K562 (cell line): ENCODE data around the gene SPATC1L. TPM values are rescaled to one million over a fixed set of nuclear protein-coding genes. Genes with fewer than 3 reads are reported as not detected.
A peak's percentile ranks its signal among the peaks of the same experiment; 100 is the strongest.

Source experiments
- ATAC-seq: fragments of 200-7000 bp; cut with Tn5 transposase; 3 replicates; pipeline ENCODE4 v1.9.1; 2020; ENCODE audit warnings: moderate library complexity
- BruUV-seq: library from RNA; stranded (reverse); fragments of 400-500 nt; replicated peaks from 2 replicates; lab custom pipeline; 2021; lab: Mats Ljungman, UMichigan
- CTCF ChIA-PET: fragments of 300-600 bp; formaldehyde crosslinking; extraction: SDS; loops from one replicate; lab custom pipeline; 2021; ENCODE audit warnings: low intra/inter-chr PET ratio; lab: Yijun Ruan, JAX
- POLR2A ChIA-PET: fragments of 300-600, 350-650 bp; sonication (Branson Sonifier 250); formaldehyde crosslinking; extraction: SDS; loops from one replicate; lab custom pipeline; 2021; ENCODE audit warnings: antibody characterized with exemption, inconsistent platforms; lab: Yijun Ruan, JAX
- DNase-seq, 4 experiments: peaks; one replicate each; pipeline versions ENCODE4 v3.0.0 to v3.0.0-alpha.2; 2011 to 2018; ENCODE audit warnings: low spot score in 3 of 4, mixed read lengths in 3 of 4; ENCODE audit errors: extremely low read depth in 1 of 4
- FAIRE-seq: peaks from 2 replicates; lab custom pipeline; 2011; peaks lifted over from hg19 to GRCh38; lab: Jason Lieb, UNC
- H2AFZ ChIP-seq: 2 replicates; pipeline ENCODE4 v1.6.0; 2011; ENCODE audit warnings: low read depth, low read length, control low read depth, inconsistent platforms
- H3K27ac ChIP-seq: fragments of 200-600 bp; 3 replicates; pipeline ENCODE4 v1.8.0; 2011; ENCODE audit warnings: low read depth, mild to moderate bottlenecking, control low read depth, inconsistent platforms, low read length, moderate library complexity, mixed read lengths; ENCODE audit errors: extremely low read depth
- H3K27me3 ChIP-seq, 2 experiments: fragments of 300-600 bp in 1 of 2; 2 replicates in 1 of 2; 3 replicates in 1 of 2; pipeline versions ENCODE4 v1.6.0 to v1.8.0; 2011; ENCODE audit warnings: inconsistent platforms in 2 of 2, low read length in 2 of 2, mild to moderate bottlenecking in 1 of 2, mixed read lengths in 1 of 2, moderate library complexity in 1 of 2; ENCODE audit not compliant: control insufficient read depth in 2 of 2, insufficient read depth in 2 of 2
- H3K36me3 ChIP-seq: fragments of 300-600 bp; 3 replicates; pipeline ENCODE4 v1.8.0; 2011; ENCODE audit warnings: mild to moderate bottlenecking, low read length, inconsistent platforms; ENCODE audit not compliant: control insufficient read depth, insufficient read depth
- H3K4me1 ChIP-seq, 2 experiments: fragments of 200-600 bp in 1 of 2; replicated peaks in 1 of 2; 2 replicates in 1 of 2; 3 replicates in 1 of 2; pipeline versions ENCODE4 v1.5.1 to v1.8.0; 2011; ENCODE audit warnings: inconsistent platforms in 2 of 2, low read length in 2 of 2, mild to moderate bottlenecking in 1 of 2, mixed read lengths in 1 of 2, moderate library complexity in 1 of 2; ENCODE audit not compliant: control insufficient read depth in 2 of 2, insufficient read depth in 2 of 2
- H3K4me2 ChIP-seq: 2 replicates; pipeline ENCODE4 v1.6.1; 2011; ENCODE audit warnings: low read length, control low read depth, inconsistent platforms, mixed read lengths; ENCODE audit not compliant: insufficient read depth
- H3K4me3 ChIP-seq: fragments of 200-600 bp; sonication (generic), shearing (Covaris generic); 2 replicates; pipeline ENCODE4 v1.5.1; 2016; ENCODE audit warnings: control low read depth, inconsistent platforms
- H3K79me2 ChIP-seq: fragments of 200-600 bp; 3 replicates; pipeline ENCODE4 v1.8.0; 2011; ENCODE audit warnings: low read length, inconsistent platforms; ENCODE audit not compliant: control insufficient read depth, insufficient read depth
- H3K9ac ChIP-seq, 2 experiments: 2 replicates each; pipeline versions ENCODE4 v1.6.0 to v1.6.1; 2011; ENCODE audit warnings: low read depth in 2 of 2, low read length in 2 of 2, control low read depth in 1 of 2, inconsistent platforms in 1 of 2, mild to moderate bottlenecking in 1 of 2, mixed read lengths in 1 of 2; ENCODE audit not compliant: insufficient read depth in 1 of 2
- H3K9me1 ChIP-seq: one replicate; pipeline ENCODE4 v1.6.0; 2011; ENCODE audit warnings: inconsistent platforms, mild to moderate bottlenecking, low read length, moderate library complexity; ENCODE audit not compliant: control insufficient read depth, insufficient read depth
- H3K9me3 ChIP-seq: replicated peaks from 2 replicates; pipeline ENCODE4 v1.5.1; 2011; ENCODE audit warnings: low read depth, low read length, inconsistent platforms; ENCODE audit not compliant: control insufficient read depth, insufficient read depth
- H4K20me1 ChIP-seq: replicated peaks from 2 replicates; pipeline ENCODE4 v1.6.1; 2011; ENCODE audit warnings: low read length, inconsistent platforms, mixed read lengths; ENCODE audit not compliant: control insufficient read depth, insufficient read depth
- CLOCK ChIP-seq: fragments of 250-450 bp; sonication (Bioruptor Pico); IDR thresholded peaks from 2 replicates; pipeline ENCODE4 v1.4.0; 2020; ENCODE audit warnings: mild to moderate bottlenecking, moderate library complexity, borderline replicate concordance
- KAT7 ChIP-seq: sonication (generic); formaldehyde crosslinking; IDR thresholded peaks from 2 replicates; pipeline ENCODE4 v1.8.0; 2022; ENCODE audit warnings: missing genetic modification reagents, mild to moderate bottlenecking, borderline replicate concordance
- RBFOX2 ChIP-seq: fragments of 200-400 bp; formaldehyde crosslinking; IDR thresholded peaks from 2 replicates; pipeline ENCODE4 v1.6.1; 2017; ENCODE audit warnings: low read depth, mild to moderate bottlenecking, low read length, moderate library complexity
- SLC30A9 ChIP-seq: fragments of 250-450 bp; sonication (Bioruptor Pico); IDR thresholded peaks from 2 replicates; pipeline ENCODE4 v1.8.0; 2022; ENCODE audit warnings: mild to moderate bottlenecking, moderate library complexity
- SREBF1 ChIP-seq: fragments of 150-350 bp; IDR thresholded peaks from 2 replicates; pipeline ENCODE4 v1.6.1; 2014; ENCODE audit warnings: antibody characterized with exemption, low read depth, low read length, borderline replicate concordance
- TCF15 ChIP-seq: fragments of 250-450 bp; sonication (Bioruptor Pico); IDR thresholded peaks from 2 replicates; pipeline ENCODE4 v1.8.0; 2022; ENCODE audit warnings: moderate library complexity, mild to moderate bottlenecking, inconsistent platforms
- ZNF23 ChIP-seq: fragments of 250-450 bp; sonication (Bioruptor Pico); IDR thresholded peaks from 2 replicates; pipeline ENCODE4 v1.4.0; 2020; ENCODE audit warnings: mild to moderate bottlenecking
- ZNF277 ChIP-seq: fragments of 250-450 bp; sonication (Bioruptor Pico); IDR thresholded peaks from 2 replicates; pipeline ENCODE4 v1.8.0; 2022; ENCODE audit warnings: inconsistent platforms, mild to moderate bottlenecking, moderate library complexity, borderline replicate concordance
- WGBS: fragments of 100-300 bp; shearing (Covaris generic); methylation state at CpG from one replicate; pipeline ENCODE4 v1.1.6; 2016; ENCODE audit warnings: low coverage, mixed read lengths; ENCODE audit not compliant: insufficient coverage; ENCODE audit errors: missing lambda C conversion rate; 5-methylcytosine and 5-hydroxymethylcytosine counted together
- in situ Hi-C: fragments of 300-500 bp; cut with MboI; formaldehyde crosslinking; loops from 4 replicates; pipeline ENCODE4 v1.15.0; 2018; ENCODE audit warnings: inconsistent platforms, mixed read lengths
- intact Hi-C: fragments of 100-400 bp; cut with micrococcal nuclease; formaldehyde crosslinking; loops from 2 replicates; pipeline ENCODE4 v1.14.2; 2022
- polyA plus RNA-seq, 8 experiments: library from polyadenylated mRNA; depleted of rRNA in 4 of 8; stranded (reverse) in 5 of 8; unstranded in 3 of 8; fragments of >200 nt; fragmentation: Nextera tagmentation in 2 of 8; fragmentation: Illumina TruSeq in 1 of 8; extraction: Ambion mirVana in 2 of 8; extraction: Trizol in 1 of 8; gene quantifications; 2 replicates each; pipeline versions ENCODE4 v1.2.1 to v1.2.3, GENCODE V29; 2011 to 2014; ENCODE audit warnings: inconsistent platforms in 1 of 8, missing spikeins in 1 of 8
- total RNA-seq, 7 experiments: library from RNA; depleted of rRNA in 6 of 7; stranded (reverse); fragments of >200 nt in 6 of 7; fragmentation: Illumina TruSeq in 2 of 7; extraction: Trizol in 2 of 7; gene quantifications; 2 replicates each; pipeline versions ENCODE4 v1.2.1 to v1.2.3, GENCODE V29; 2011 to 2021; ENCODE audit warnings: low replicate concordance in 1 of 7
- TF ChIP-seq, protein P1 (sequence below), 2 experiments: IDR thresholded peaks in 1 of 2; conservative IDR thresholded peaks in 1 of 2; 2 replicates each; pipeline ENCODE4 v1.6.1; 2016; ENCODE audit warnings: low read depth in 2 of 2, mild to moderate bottlenecking in 1 of 2, missing compliant biosample characterization in 1 of 2, missing genetic modification characterization in 1 of 2, moderate library complexity in 1 of 2
- TF ChIP-seq, protein P2 (sequence below), 2 experiments: fragments of 450-650 bp in 1 of 2; sonication (generic) in 1 of 2; formaldehyde crosslinking; conservative IDR thresholded peaks; 2 replicates each; pipeline versions ENCODE4 v1.4.0 to v1.8.1; 2020 to 2022; ENCODE audit warnings: mild to moderate bottlenecking in 1 of 2, missing genetic modification reagents in 1 of 2

SPATC1L gene
- total and polyA plus RNA-seq, 9 of the 15 experiments (the other 6 are each of a cell fraction or from before 2014, with no cell fraction given) = 0.14 to 121 (median 34.0) TPM; not detected in 1

DNA sequence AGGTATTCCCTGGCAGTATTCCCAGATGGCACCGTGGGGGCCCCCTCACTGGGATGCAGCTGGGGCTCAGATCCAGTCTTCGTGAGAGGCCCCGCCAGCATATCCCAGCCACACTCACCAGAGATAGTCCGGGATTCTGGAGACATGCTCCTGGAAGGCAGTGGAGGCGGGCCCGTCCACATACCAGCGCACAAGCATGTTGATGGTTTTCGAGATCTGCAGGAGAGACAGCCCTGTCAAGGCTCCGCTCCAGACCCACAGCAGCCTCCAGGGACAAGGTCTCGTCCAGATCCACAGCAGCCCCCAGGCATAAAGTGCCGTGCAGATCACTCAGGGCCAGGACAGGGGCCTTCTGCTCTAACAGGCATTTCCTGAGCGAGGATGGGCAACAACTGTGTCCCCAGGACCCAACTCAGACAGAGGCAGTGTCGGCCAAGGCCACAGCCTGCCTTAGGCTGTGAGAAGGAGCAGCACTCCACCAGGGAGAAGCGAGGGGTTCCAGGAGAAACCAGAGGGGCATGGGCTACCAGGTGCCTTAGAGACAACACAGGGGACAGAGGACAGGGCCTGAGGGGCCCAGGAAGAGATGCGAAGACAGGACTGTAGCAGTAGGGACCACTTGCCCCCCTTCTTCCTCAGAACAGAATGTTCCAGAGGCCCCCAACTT lies 29.5 kb upstream of the SPATC1L start:
- FAIRE-seq (no peak), ATAC-seq (no peak), DNase-seq (no peak)
- Histone ChIP-seq H3K27me3 (no peaks in the 10 kb centered on the region), H3K4me3 (no peak overlapping the region), H3K27ac (no peak overlapping the region), H4K20me1 (no peaks in the 10 kb centered on the region; the same call in 1 of the 2 replicates), H3K79me2 (no peaks in the 10 kb centered on the region), H3K36me3 (peaks cover 82% of the 10 kb centered on the region; the same call in 2 of the 3 replicates), H3K9ac (peak overlapping the region in 1 of 2 experiments; percentile 48; a peak in 1 of 4 replicates), H3K9me3 (no peaks in the 10 kb centered on the region), H3K4me2 (no peak overlapping the region), H3K9me1 (no peaks in the 10 kb centered on the region), H2AFZ (no peak overlapping the region), H3K4me1 (peaks cover 0 to 24% of the 10 kb centered on the region in 2 experiments; a peak in 1 of 5 replicates)
- ChIA-PET CTCF (no interaction called here), POLR2A (no interaction called here)
- in situ Hi-C loops (no loop called here), intact Hi-C loops (no loop called here)
- 89% methylated on average over 14 of the region's 15 CpGs for WGBS
- no TSS peak for BruUV-seq
- TF ChIP-seq, protein P1, sequence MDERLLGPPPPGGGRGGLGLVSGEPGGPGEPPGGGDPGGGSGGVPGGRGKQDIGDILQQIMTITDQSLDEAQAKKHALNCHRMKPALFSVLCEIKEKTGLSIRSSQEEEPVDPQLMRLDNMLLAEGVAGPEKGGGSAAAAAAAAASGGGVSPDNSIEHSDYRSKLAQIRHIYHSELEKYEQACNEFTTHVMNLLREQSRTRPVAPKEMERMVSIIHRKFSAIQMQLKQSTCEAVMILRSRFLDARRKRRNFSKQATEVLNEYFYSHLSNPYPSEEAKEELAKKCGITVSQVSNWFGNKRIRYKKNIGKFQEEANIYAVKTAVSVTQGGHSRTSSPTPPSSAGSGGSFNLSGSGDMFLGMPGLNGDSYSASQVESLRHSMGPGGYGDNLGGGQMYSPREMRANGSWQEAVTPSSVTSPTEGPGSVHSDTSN (CRISPR knock-in tag; IDR thresholded peaks at IDR 0.05; ENCODE audit: low read depth) = no peak
- TF ChIP-seq, protein P1 (tag; conservative IDR thresholded peaks at IDR 0.05; ENCODE audit: low read depth) = no peak
- TF ChIP-seq TCF15 (CRISPR knock-in tag) (no peak), SLC30A9 (CRISPR knock-in tag) (no peak), ZNF277 (no peak), RBFOX2 (no peak), CLOCK (CRISPR knock-in tag) (no peak), KAT7 (CRISPR knock-in tag) (no peak), ZNF23 (CRISPR knock-in tag) (no peak), SREBF1 (no peak)
- TF ChIP-seq, protein P2, sequence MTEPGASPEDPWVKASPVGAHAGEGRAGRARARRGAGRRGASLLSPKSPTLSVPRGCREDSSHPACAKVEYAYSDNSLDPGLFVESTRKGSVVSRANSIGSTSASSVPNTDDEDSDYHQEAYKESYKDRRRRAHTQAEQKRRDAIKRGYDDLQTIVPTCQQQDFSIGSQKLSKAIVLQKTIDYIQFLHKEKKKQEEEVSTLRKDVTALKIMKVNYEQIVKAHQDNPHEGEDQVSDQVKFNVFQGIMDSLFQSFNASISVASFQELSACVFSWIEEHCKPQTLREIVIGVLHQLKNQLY (CRISPR knock-in tag; conservative IDR thresholded peaks at IDR 0.05) = no peak
